Uterus (tissue), 2 donors: ENCODE results near the gene USP44.

ENCODE experiments used
- CTCF ChIP-seq, 4 experiments: fragments of 200-600 bp in 2 of 4; fragments of 450-650 bp in 2 of 4; sonication (generic) in 2 of 4; IDR thresholded peaks; one replicate each; pipeline ENCODE4 v1.5.1; 2016 to 2019; ENCODE audit warnings: antibody characterized with exemption in 4 of 4, mild to moderate bottlenecking in 2 of 4, moderate library complexity in 1 of 4
- POLR2A ChIP-seq, 2 donors: fragments of 450-650 bp; IDR thresholded peaks; one replicate each; pipeline ENCODE4 v1.6.1; 2016; ENCODE audit warnings: antibody characterized with exemption in 2 of 2, mild to moderate bottlenecking in 1 of 2, moderate library complexity in 1 of 2

DNA sequence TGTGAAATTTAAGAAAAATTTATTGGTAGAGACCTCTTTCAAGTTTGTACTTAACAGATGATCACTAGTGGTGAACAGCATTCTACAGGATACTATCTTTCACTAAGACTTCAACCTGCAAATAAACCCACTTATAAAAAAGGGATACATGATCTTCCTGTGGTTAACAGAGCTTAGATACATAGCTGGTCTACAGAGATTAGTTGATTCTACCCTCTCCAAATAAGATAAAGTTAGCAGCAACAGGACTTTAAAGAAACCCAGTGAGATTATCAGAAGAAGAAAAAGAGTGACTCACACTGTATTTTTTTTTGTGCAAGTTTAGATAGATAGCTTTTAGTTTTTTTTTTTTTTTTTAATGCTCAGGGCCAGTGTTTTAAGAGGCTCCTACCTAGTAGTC is 34.5 kb downstream of the USP44 start:
- TF ChIP-seq POLR2A (IDR thresholded peaks at IDR 0.05) (no peak), CTCF (IDR thresholded peaks at IDR 0.05) (no peak)
